ENCODE measurements around the gene RET. TPM values are rescaled to one million over a fixed set of nuclear protein-coding genes. Genes with fewer than 3 reads are reported as not detected.

RET gene
- total RNA-seq, 1 experiment from 2014 or later = 81.1 TPM

- DNase-seq (ENCODE audit: low read depth, low spot score) (no peak), ATAC-seq (no peak)
- TF ChIP-seq CTCF (IDR thresholded peaks at IDR 0.05) = no peak
- no peak for TF ChIP-seq TCF7L2 (IDR thresholded peaks at IDR 0.05; ENCODE audit: low read depth, low read length)
- TF ChIP-seq SIN3A (IDR thresholded peaks at IDR 0.05; ENCODE audit: borderline replicate concordance, insufficient read depth, low read depth, low read length) = no peak
- no peak for TF ChIP-seq REST (IDR thresholded peaks at IDR 0.05; ENCODE audit: insufficient read depth in 1 of 2, low read depth in 2 of 2, low read length in 1 of 2)
- no peak for TF ChIP-seq POLR2AphosphoS5 (IDR thresholded peaks at IDR 0.05; ENCODE audit: low read depth, low read length)
- intact Hi-C loops (cut with micrococcal nuclease; ENCODE audit: unreplicated experiment) = no loop called here
- no peaks in the 10 kb centered on the region for H3K27me3 ChIP-seq (ENCODE audit: control insufficient read depth, insufficient read depth, low read length)
- H3K27ac ChIP-seq (ENCODE audit: low read length) = no peak overlapping the region
- POLR2A ChIA-PET = no interaction called here
- peaks cover 5% of the 10 kb centered on the region; the same call in 1 of the 2 replicates for H3K36me3 ChIP-seq (ENCODE audit: control insufficient read depth, insufficient read depth, low read length)
- BruUV-seq (replicated peaks) = no TSS peak
- CTCF ChIA-PET = interaction anchor here (1.0 kb wide), 1 partner anchor 186 kb away, joined by 3 read pairs; no protein-coding TSS in a partner anchor
- in situ Hi-C loops (cut with HindIII; ENCODE audit: low pct_unique_long_range_greater_than_20kb, low sequenced_read_pairs) = no loop called here
- H3K4me1 ChIP-seq (ENCODE audit: control insufficient read depth, insufficient read depth, low read length) = no peaks in the 10 kb centered on the region; the same call in 1 of the 2 replicates
- no peak overlapping the region for H3K4me3 ChIP-seq (ENCODE audit: low read depth in 2 of 2, low read length in 2 of 2)
- H3K9me3 ChIP-seq (ENCODE audit: control insufficient read depth, insufficient read depth, low read depth, low read length) = no peaks in the 10 kb centered on the region
Observed at GRCh38 chr10:43162604-43163003, 85.7 kb downstream of the RET start.

DNA sequence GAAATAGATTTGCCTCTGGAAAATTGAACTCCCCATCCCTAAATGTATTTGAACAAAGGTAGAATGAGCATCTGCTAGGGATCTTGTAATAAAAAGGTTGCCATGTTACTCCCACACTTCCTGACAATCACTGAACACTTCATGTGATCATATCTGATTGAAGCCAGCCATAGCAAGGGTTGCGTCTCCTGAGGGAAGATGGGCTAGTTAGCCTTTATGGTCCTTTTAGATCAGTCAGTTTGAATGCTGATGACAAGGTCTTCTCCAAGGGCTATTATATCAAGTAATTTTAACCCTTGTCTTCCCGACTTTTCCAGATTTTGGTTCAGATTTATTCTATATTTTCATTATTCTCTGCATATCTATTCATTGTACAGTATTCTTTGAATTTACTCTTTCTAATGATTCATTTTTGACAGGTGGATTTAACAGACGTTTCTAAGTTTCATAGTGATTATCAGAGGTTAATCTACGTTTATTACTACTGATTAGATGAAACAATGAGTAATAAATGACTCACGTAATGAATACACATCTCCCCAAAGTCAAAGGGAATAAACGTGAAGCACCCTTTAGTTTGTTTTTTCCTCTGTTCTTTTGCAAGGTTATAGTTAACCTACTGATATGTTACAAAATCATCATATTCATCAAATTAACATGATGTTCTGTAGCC, 89.5 kb downstream of the RET start:
- TF ChIP-seq SIN3A (IDR thresholded peaks at IDR 0.05; ENCODE audit: borderline replicate concordance, insufficient read depth, low read depth, low read length) = no peak
- TF ChIP-seq TCF7L2 (IDR thresholded peaks at IDR 0.05; ENCODE audit: low read depth, low read length) = no peak
- TF ChIP-seq CTCF (IDR thresholded peaks at IDR 0.05) = no peak
- no peak for TF ChIP-seq POLR2AphosphoS5 (IDR thresholded peaks at IDR 0.05; ENCODE audit: low read depth, low read length)
- TF ChIP-seq REST (IDR thresholded peaks at IDR 0.05; ENCODE audit: insufficient read depth in 1 of 2, low read depth in 2 of 2, low read length in 1 of 2) = no peak
- CTCF ChIA-PET = no interaction called here
- in situ Hi-C loops (cut with HindIII; ENCODE audit: low pct_unique_long_range_greater_than_20kb, low sequenced_read_pairs) = no loop called here
- DNase-seq (ENCODE audit: low read depth, low spot score) (no peak), ATAC-seq (no peak)
- H3K9me3 ChIP-seq (ENCODE audit: control insufficient read depth, insufficient read depth, low read depth, low read length) = no peaks in the 10 kb centered on the region
- POLR2A ChIA-PET = no interaction called here
- intact Hi-C loops (cut with micrococcal nuclease; ENCODE audit: unreplicated experiment) = no loop called here
- no peaks in the 10 kb centered on the region; the same call in 1 of the 2 replicates for H3K4me1 ChIP-seq (ENCODE audit: control insufficient read depth, insufficient read depth, low read length)
- no peak overlapping the region for H3K4me3 ChIP-seq (ENCODE audit: low read depth in 2 of 2, low read length in 2 of 2)
- H3K36me3 ChIP-seq (ENCODE audit: control insufficient read depth, insufficient read depth, low read length) = peaks cover 5% of the 10 kb centered on the region; the same call in 1 of the 2 replicates
- no TSS peak for BruUV-seq (replicated peaks)
- H3K27me3 ChIP-seq (ENCODE audit: control insufficient read depth, insufficient read depth, low read length) = no peaks in the 10 kb centered on the region
- H3K27ac ChIP-seq (ENCODE audit: low read length) = no peak overlapping the region

All from Panc1 (cell line).